NCI-H748 (cell line): ENCODE results near the gene GOLGA6L10.
"Not testable (repeated sequence)": the region's sequence is repeated elsewhere in the genome, so short reads cannot be mapped to it uniquely, and the experiment has no call there.

ENCODE experiments used
- DNase-seq: peaks from one replicate; lab custom pipeline; 2025; ENCODE audit not compliant: unreplicated experiment; lab: John Stamatoyannopoulos, UW

GOLGA6L10 gene

DNA sequence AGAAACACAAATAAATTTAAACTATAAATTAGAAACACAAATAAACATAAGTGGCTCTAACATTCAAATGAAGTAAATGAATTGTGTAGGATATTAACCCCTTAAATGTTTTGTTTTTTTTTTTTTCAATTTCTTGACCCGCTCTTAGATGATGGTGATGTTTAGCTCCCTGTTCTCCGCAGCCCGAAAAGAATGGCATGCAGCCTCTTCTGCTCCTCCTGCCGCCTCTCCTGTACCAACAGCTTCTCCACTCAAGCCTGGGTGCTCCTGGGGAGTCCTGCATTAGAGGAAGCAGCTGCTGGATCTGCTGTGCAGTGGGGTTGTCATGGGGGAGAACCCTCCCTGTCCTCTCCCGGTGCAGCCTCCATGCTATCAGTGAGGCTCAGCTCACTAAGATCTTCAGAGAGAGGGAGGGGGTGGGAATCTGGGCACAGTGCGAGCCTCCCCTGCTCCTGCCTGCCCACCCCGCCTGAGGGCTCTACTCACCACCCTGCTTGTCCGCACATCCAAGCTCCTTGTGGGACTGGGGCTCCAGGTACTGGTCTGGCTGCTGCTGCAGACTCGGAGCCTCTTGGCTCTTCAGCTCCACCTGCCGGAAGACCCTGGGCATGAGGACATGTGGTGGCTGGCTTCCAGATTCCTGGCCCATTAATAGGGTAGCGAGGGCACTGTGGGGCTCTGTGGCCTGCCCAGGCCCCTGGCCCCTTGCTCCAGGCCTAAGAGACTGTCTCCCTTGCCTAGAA is 6.5 kb downstream of the GOLGA6L10 start:
- DNase-seq: not testable (repeated sequence)

GRCh38 chr15:82338573-82338972 is 10.7 kb downstream of the GOLGA6L10 start:
- DNase-seq: not testable (repeated sequence)

- DNase-seq: not testable (repeated sequence)
These were observed 11.2 kb downstream of the GOLGA6L10 start for GRCh38 chr15:82338053-82338452.

- not testable (repeated sequence) for DNase-seq
These were observed 12.2 kb downstream of the GOLGA6L10 start for GRCh38 chr15:82337051-82337450.

DNA sequence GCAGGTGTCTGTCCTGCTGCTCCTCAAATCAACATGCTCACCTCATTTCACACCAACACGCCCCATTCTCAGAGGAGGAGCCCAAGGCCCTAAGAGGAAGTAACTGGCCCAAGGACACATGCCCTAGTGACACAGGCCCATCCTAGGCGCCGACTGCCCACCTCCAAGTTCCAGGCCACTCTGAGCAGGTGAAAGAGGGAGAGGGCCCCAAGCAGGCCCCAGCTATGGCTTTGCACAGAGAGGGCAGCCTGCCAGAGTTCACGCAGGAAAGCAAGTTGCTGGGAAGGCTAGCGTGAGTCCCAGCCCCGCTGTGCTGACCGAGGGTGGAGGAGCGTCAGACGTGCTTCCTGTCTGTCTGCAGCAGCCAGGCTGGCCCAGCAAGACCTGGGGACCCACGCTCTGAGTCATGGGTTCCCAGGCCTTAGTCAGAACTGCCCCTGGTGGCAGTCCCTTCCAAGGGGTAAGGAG is 13.1 kb downstream of the GOLGA6L10 start:
- not testable (repeated sequence) for DNase-seq

- not testable (repeated sequence) for DNase-seq
These were observed 14.3 kb downstream of the GOLGA6L10 start for GRCh38 chr15:82335006-82335405.

DNA sequence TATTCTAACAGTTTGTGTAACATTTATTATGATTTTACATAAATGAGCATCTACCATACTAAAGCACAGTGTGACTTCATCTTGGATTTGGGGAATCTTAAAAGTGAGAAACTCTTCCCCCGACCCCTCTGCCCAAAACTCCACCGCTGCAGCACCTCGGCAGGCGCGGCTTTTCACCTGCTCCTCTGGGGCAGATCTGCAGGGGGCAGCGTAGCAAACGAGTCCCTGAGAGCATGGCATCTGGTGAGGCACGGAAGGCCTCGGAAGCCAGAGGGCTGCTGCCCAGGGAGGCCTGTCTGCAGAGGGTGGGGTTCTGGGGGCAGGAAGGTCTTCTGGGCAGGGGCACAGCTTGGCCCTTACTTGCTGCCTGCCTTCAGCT is 14.7 kb downstream of the GOLGA6L10 start:
- not testable (repeated sequence) for DNase-seq

DNA sequence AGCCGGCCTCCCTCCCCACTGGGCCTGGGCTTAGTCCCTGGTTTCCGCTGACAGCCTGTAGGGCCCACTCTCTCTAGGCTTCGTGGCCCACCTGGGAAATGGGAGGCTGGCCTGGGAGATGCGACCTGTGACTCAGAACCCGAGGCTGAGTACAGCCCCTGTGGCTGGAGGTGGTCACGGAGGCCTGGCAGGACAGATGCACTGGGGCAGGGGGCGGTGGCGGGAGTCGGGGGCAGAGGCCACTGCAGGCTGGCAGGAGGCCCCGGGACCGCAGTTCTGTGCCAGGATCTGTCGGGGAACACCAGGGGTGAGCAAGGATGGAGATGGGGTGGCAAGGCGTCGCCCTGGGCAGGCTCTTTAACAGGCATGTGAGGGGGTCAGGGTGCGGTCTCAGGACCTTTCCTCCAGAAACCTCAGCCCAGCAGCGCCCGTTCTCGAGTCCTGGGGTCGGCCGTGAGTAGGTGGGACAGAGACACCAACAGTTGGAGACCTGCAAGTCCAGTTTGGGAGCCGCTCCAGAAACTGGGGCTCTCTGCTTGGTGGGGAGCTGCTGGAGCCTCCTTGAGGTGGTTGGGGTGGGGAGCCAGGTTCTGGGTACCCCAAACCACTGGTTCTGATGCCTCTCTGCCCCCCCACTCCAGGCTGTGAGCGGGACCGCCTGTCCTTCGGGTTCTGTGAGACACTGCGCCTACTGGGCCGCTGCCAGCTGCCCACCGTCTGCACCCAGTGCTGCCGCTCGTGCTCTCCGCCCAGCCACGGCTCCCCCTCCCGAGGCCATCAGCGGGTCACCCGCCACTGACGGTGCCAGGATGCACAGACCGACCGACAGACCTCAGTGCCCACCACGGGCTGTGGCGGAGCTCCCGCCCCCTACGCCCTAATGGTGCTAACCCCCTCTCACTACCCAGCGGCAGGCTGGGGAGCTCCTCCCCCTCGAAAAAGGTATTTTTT is 15.4 kb downstream of the GOLGA6L10 start:
- not testable (repeated sequence) for DNase-seq

- not testable (repeated sequence) for DNase-seq
These were observed 16.3 kb downstream of the GOLGA6L10 start for GRCh38 chr15:82332711-82333602.

GRCh38 chr15:82331576-82332304 is 17.5 kb downstream of the GOLGA6L10 start:
- DNase-seq: not testable (repeated sequence)

- DNase-seq: not testable (repeated sequence)
These were observed 18.4 kb downstream of the GOLGA6L10 start for GRCh38 chr15:82330921-82331320.

DNA sequence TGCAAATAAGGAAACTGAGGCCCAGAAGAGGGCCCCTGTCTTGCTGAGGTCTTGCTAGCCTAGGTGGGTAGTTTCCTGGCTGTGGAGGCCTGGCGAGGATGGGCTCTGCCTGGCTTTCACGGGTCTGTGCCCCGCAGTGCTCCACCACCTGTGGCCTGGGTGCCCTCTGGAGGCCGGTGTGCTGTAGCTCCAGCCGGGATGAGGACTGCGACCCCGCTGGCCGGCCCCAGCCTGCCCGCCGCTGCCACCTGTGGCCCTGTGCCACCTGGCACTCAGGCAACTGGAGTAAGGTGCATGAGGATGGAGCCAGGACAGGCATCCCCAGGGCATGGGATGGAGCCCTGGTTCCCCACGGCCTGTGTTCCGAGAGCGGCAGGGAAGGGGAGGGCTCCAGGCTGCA is 20.2 kb downstream of the GOLGA6L10 start:
- DNase-seq: not testable (repeated sequence)

DNA sequence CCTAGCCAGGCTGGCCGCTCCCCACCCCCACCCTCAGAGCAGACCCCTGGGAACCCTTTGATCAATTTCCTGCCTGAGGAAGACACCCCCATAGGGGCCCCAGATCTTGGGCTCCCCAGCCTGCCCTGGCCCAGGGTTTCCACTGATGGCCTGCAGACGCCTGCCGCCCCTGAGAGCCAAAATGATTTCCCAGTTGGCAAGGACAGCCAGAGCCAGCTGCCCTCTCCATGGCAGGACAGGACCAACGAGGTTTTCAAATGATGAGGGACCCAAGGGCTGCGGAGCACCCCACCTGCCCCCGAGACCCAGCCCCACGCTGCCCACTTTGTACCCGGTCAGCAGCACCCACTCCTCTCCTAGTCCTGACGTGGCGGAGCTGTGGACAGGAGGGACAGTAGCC is 21.9 kb downstream of the GOLGA6L10 start:
- DNase-seq: not testable (repeated sequence)

DNA sequence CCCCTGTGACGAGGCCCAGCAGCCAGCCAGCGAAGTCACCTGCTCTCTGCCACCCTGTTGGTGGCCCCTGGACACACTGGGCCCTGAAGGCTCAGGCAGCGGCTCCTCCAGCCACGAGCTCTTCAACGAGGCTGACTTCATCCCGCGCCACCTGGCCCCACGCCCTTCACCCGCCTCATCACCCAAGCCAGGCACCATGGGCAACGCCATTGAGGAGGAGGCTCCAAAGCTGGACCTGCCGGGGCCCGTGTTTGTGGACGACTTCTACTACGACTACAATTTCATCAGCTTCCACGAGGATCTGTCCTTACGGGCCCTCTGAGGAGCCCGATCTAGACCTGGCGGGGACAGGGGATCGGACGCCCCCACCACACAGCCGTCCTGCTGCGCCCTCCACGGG is 22.4 kb downstream of the GOLGA6L10 start:
- not testable (repeated sequence) for DNase-seq

DNA sequence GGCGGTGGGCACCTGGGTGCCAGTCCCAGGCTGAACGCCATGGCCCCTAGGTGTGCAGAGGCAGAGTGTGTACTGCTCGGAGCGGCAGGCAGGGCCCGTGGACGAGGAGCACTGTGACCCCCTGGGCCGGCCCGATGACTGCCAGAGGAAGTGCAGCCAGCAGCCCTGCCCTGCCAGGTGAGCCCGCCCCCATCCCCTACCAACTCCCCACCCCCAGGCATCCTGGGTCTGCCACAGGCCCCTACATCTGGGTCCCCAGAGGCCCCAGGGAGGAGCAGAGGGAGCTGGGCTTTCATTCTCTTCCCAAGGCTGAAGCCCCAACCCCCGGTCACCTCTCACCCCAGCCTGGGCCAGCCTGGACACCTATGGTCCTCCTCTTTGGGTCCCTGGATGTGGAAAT is 23.6 kb downstream of the GOLGA6L10 start:
- DNase-seq: not testable (repeated sequence)

DNA sequence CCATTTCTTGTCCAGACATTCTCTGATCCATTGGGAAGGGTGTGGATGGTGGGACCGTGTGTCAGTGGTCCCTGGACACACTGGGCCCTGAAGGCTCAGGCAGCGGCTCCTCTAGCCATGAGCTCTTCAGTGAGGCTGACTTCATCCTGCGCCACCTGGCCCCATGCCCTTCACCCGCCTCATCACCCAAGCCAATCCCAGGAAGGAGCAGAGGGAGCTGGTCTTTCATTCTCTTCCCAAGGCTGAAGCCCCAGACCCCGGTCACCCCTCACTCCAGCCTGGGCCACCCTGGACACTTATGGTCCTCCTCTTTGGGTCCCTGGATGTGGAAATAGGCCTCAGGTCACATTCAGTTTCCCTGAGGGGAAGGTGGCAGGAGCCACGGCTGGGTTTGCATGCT is 24.4 kb downstream of the GOLGA6L10 start:
- not testable (repeated sequence) for DNase-seq

DNA sequence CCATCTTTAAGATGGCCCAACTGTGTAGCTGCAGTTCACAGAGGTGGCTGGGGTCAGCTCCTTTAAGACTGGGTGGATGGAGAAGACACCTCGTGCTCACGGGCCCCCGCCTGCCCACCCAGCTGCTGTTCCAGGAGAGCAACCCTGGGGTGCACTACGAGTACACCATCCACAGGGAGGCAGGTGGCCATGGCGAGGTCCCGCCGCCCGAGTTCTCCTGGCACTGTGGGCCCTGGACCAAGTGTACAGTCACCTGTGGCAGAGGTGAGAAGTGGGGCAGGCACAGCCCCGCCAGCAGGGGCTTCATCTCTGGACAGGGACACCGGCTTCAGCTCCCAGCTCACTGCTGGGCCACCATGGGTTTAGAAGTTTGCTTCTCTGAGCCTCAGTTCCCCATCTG is 26.8 kb downstream of the GOLGA6L10 start:
- DNase-seq: not testable (repeated sequence)

GRCh38 chr15:82320861-82321260 is 28.4 kb downstream of the GOLGA6L10 start:
- not testable (repeated sequence) for DNase-seq

DNA sequence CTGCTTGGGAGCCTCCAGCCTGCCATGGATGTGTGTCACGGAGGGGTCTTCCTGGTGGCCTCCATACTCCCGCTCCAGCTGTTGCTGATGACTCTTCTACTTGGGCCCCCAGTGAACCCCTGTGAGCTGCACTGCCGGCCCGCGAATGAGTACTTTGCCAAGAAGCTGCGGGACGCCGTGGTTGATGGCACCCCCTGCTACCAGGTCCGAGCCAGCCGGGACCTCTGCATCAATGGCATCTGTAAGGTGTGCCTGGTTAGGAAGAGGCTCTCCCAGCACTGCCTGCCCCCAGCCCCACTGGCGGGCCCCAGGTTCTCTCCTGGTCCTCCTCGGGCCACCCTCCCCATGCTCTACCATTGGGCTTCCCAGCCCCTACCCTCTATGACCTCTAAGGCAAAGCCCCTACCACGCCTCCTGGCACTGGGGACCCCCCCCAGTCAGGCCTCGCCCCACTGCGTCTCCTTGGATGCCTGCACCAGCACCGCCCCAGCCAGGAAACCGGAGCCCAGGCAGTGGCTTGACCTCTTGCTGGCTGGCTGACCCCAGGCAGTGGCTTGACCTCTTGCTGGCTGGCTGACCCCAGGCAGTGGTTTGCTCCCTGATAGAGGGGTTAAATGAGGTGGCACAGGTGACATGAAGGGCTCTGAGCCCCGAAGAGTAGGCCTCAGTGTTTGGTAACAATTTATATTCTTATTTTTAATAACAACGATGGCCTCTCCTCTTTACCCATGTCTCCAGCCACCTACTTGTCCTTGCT is 29.6 kb downstream of the GOLGA6L10 start:
- DNase-seq: not testable (repeated sequence)
